HepG2 (cell line): ENCODE measurements around the gene EFS. TPM values are rescaled to one million over a fixed set of nuclear protein-coding genes. Genes with fewer than 3 reads are reported as not detected.
A peak's percentile ranks its signal among the peaks of the same experiment; 100 is the strongest.

Source experiments
- ATAD3A ChIP-seq: sonication (generic); formaldehyde crosslinking; IDR thresholded peaks from 2 replicates; pipeline ENCODE4 v1.4.0; 2020; ENCODE audit warnings: missing genetic modification reagents
- ATF4 ChIP-seq, 2 experiments: fragments of 450-650 bp in 1 of 2; sonication (generic) in 1 of 2; formaldehyde crosslinking; IDR thresholded peaks; 2 replicates each; pipeline versions ENCODE4 v1.5.0 to v1.8.0; 2020 to 2022; ENCODE audit warnings: mild to moderate bottlenecking in 1 of 2, missing genetic modification reagents in 1 of 2
- FUBP1 ChIP-seq: sonication (generic); formaldehyde crosslinking; IDR thresholded peaks from 2 replicates; pipeline ENCODE4 v1.5.1; 2020; ENCODE audit warnings: missing genetic modification reagents, mild to moderate bottlenecking, borderline replicate concordance
- HNF4G ChIP-seq, 2 experiments: sonication (generic) in 1 of 2; formaldehyde crosslinking in 1 of 2; IDR thresholded peaks; 2 replicates each; pipeline versions ENCODE4 v1.4.0 to v1.6.1; 2011 to 2020; ENCODE audit warnings: borderline replicate concordance in 2 of 2, low read depth in 2 of 2, mild to moderate bottlenecking in 2 of 2, low read length in 1 of 2, missing genetic modification reagents in 1 of 2, moderate library complexity in 1 of 2
- HOMEZ ChIP-seq: IDR thresholded peaks from 2 replicates; pipeline ENCODE4 v1.6.1; 2016; ENCODE audit warnings: low read depth
- NCOA5 ChIP-seq: sonication (generic); formaldehyde crosslinking; IDR thresholded peaks from 2 replicates; pipeline ENCODE4 v1.4.0; 2020; ENCODE audit warnings: missing genetic modification reagents
- POLR2AphosphoS2 ChIP-seq: IDR thresholded peaks from 2 replicates; pipeline ENCODE4 v1.6.1; 2011; ENCODE audit warnings: low read depth, low read length, improper control_type of control experiment
- RBFOX2 ChIP-seq: fragments of 200-400 bp; formaldehyde crosslinking; IDR thresholded peaks from 2 replicates; pipeline ENCODE4 v1.6.1; 2017; ENCODE audit warnings: low read depth, mild to moderate bottlenecking, low read length
- RBM39 ChIP-seq: fragments of 200-400 bp; formaldehyde crosslinking; IDR thresholded peaks from one replicate; pipeline ENCODE4 v1.6.1; 2018; ENCODE audit warnings: antibody characterized with exemption, mild to moderate bottlenecking, low read depth, low read length; ENCODE audit not compliant: poor library complexity, severe bottlenecking
- TMF1 ChIP-seq: sonication (generic); formaldehyde crosslinking; IDR thresholded peaks from 2 replicates; pipeline ENCODE4 v1.8.1; 2022; ENCODE audit warnings: low read depth, missing genetic modification reagents
- ZFP82 ChIP-seq: sonication (generic); formaldehyde crosslinking; IDR thresholded peaks from 2 replicates; pipeline ENCODE4 v1.5.1; 2020; ENCODE audit warnings: mild to moderate bottlenecking, missing genetic modification reagents, borderline replicate concordance
- ZMYM2 ChIP-seq: sonication (generic); formaldehyde crosslinking; IDR thresholded peaks from 2 replicates; pipeline ENCODE4 v1.8.0; 2022; ENCODE audit warnings: mild to moderate bottlenecking, missing genetic modification reagents
- ZNF224 ChIP-seq: sonication (generic); formaldehyde crosslinking; IDR thresholded peaks from 2 replicates; pipeline ENCODE4 v1.5.0; 2020; ENCODE audit warnings: mild to moderate bottlenecking, missing genetic modification reagents
- ZNF235 ChIP-seq: sonication (generic); formaldehyde crosslinking; IDR thresholded peaks from 2 replicates; pipeline ENCODE4 v1.8.1; 2023; ENCODE audit warnings: mild to moderate bottlenecking, missing genetic modification reagents, borderline replicate concordance
- ZNF646 ChIP-seq: sonication (generic); formaldehyde crosslinking; IDR thresholded peaks from 2 replicates; pipeline ENCODE4 v1.9.0; 2021; ENCODE audit warnings: mild to moderate bottlenecking, missing genetic modification reagents
- ZNF672 ChIP-seq: sonication (generic); formaldehyde crosslinking; IDR thresholded peaks from 2 replicates; pipeline ENCODE4 v1.8.1; 2022; ENCODE audit warnings: missing genetic modification reagents
- ZSCAN20 ChIP-seq: sonication (generic); formaldehyde crosslinking; IDR thresholded peaks from 2 replicates; pipeline ENCODE4 v1.4.0; 2020; ENCODE audit warnings: missing genetic modification reagents, mild to moderate bottlenecking, borderline replicate concordance
- polyA plus RNA-seq, 8 experiments: library from polyadenylated mRNA; depleted of rRNA in 3 of 8; stranded (reverse) in 7 of 8; unstranded in 1 of 8; fragments of >200 nt; fragmentation: Illumina TruSeq in 4 of 8; extraction: Trizol in 4 of 8; gene quantifications; 2 replicates each; pipeline versions ENCODE4 v1.2.1 to v1.2.3, GENCODE V29; 2011 to 2016; ENCODE audit warnings: low read depth in 4 of 8, missing spikeins in 1 of 8, mixed read lengths in 1 of 8; ENCODE audit not compliant: insufficient read depth in 1 of 8
- total RNA-seq, 5 experiments: library from RNA; depleted of rRNA; stranded (reverse); fragments of >200 nt; fragmentation: Illumina TruSeq; extraction: Trizol; gene quantifications; 2 replicates each; pipeline ENCODE4 v1.2.3, GENCODE V29; 2016; ENCODE audit warnings: low read depth in 1 of 5

Gene EFS
- total and polyA plus RNA-seq, 2 of the 13 experiments (the other 11 are each of a cell fraction or from before 2014, with no cell fraction given) = not detected

GRCh38 chr14:23306412-23307145, 58.4 kb downstream of the EFS start, which contains the start of gene BCL2L2 (continued):
- peak; percentile 72 for TF ChIP-seq ZNF646 (CRISPR knock-in tag)
- peak; percentile 99; the same call in 1 of the 2 replicates for TF ChIP-seq FUBP1
- TF ChIP-seq RBFOX2 = peak; percentile 95
- 0 out of 2 replicates have a peak, but pooled peaks have one; percentile 38 for TF ChIP-seq POLR2AphosphoS2
- TF ChIP-seq ZNF224 = peak; percentile 65
- TF ChIP-seq TMF1 (CRISPR knock-in tag) = peak; percentile 92; the same call in 1 of the 2 replicates
- peak; percentile 88 for TF ChIP-seq ZMYM2 (CRISPR knock-in tag)
- no peak for TF ChIP-seq ATF4 (CRISPR knock-in tag; IDR thresholded peaks at IDR 0.05)
- peak; percentile 76; the same call in 1 of the 2 replicates for TF ChIP-seq ATAD3A (CRISPR knock-in tag)
- no peak for TF ChIP-seq ZNF672 (CRISPR knock-in tag)
- TF ChIP-seq NCOA5 (CRISPR knock-in tag) = no peak
- TF ChIP-seq HNF4G (IDR thresholded peaks at IDR 0.05; ENCODE audit: borderline replicate concordance, low read depth, low read length) = peak; percentile 42; the same call in 1 of the 2 replicates
- peak; percentile 91 for TF ChIP-seq HNF4G (CRISPR knock-in tag; IDR thresholded peaks at IDR 0.05; ENCODE audit: borderline replicate concordance, low read depth)
- peak; percentile 98; the same call in 1 of the 2 replicates for TF ChIP-seq ZNF235 (CRISPR knock-in tag)
- TF ChIP-seq ZFP82 (CRISPR knock-in tag) = no peak
- peak; percentile 87; the same call in 1 of the 2 replicates for TF ChIP-seq ZSCAN20
- peak; percentile 99 for TF ChIP-seq RBM39
- peak; percentile 80; the same call in 1 of the 2 replicates for TF ChIP-seq HOMEZ
